H1 (cell line): ENCODE measurements around the gene APLP2. TPM values are rescaled to one million over a fixed set of nuclear protein-coding genes. Genes with fewer than 3 reads are reported as not detected.

ENCODE experiments used
- CTCF ChIA-PET: fragments of 300-600 bp; sonication (Branson Sonifier 250); formaldehyde crosslinking; loops from one replicate; lab custom pipeline; 2021; ENCODE audit not compliant: partially characterized antibody; lab: Charles Lee
- POLR2A ChIA-PET: fragments of 300-600 bp; sonication (Branson Sonifier 250); formaldehyde crosslinking; loops from one replicate; lab custom pipeline; 2021; ENCODE audit warnings: inconsistent platforms; ENCODE audit not compliant: partially characterized antibody; lab: Charles Lee
- DNase-seq, 2 experiments: peaks; one replicate each; pipeline versions ENCODE4 v3.0.0 to v3.0.0-alpha.2; 2010 to 2022; ENCODE audit warnings: low spot score in 2 of 2, low read depth in 1 of 2, mixed read lengths in 1 of 2
- FAIRE-seq: peaks from 2 replicates; lab custom pipeline; 2011; peaks lifted over from hg19 to GRCh38; lab: Jason Lieb, UNC
- H2AFZ ChIP-seq: 2 replicates; pipeline ENCODE4 v1.8.1; 2012; ENCODE audit warnings: low read length, inconsistent platforms
- H2AK5ac ChIP-seq: 2 replicates; pipeline ENCODE4 v1.6.1; 2013; ENCODE audit warnings: low read depth, low read length
- H2BK120ac ChIP-seq: replicated peaks from 2 replicates; pipeline ENCODE3; 2013; ENCODE audit warnings: low read depth, low read length, inconsistent platforms
- H2BK12ac ChIP-seq: 2 replicates; pipeline ENCODE4 v1.6.1; 2013; ENCODE audit warnings: low read depth, low read length
- H2BK15ac ChIP-seq: 2 replicates; pipeline ENCODE4 v1.6.1; 2013; ENCODE audit warnings: low read length
- H2BK20ac ChIP-seq: 2 replicates; pipeline ENCODE4 v1.6.1; 2013; ENCODE audit warnings: low read length
- H2BK5ac ChIP-seq: 2 replicates; pipeline ENCODE4 v1.6.1; 2013; ENCODE audit warnings: low read depth, low read length
- H3K14ac ChIP-seq: 2 replicates; pipeline ENCODE4 v1.6.1; 2013; ENCODE audit warnings: inconsistent platforms; ENCODE audit not compliant: insufficient read length
- H3K18ac ChIP-seq: 2 replicates; pipeline ENCODE4 v1.6.1; 2013; ENCODE audit warnings: low read length; ENCODE audit errors: extremely low read depth
- H3K23ac ChIP-seq: 2 replicates; pipeline ENCODE4 v1.6.1; 2013; ENCODE audit warnings: inconsistent platforms; ENCODE audit not compliant: insufficient read length
- H3K23me2 ChIP-seq: 2 replicates; pipeline ENCODE4 v1.6.1; 2013; ENCODE audit warnings: low read depth, low read length
- H3K27ac ChIP-seq: 2 replicates; pipeline ENCODE4 v1.6.1; 2011; ENCODE audit warnings: low read depth, low read length, inconsistent platforms
- H3K27me3 ChIP-seq, 4 experiments: replicated peaks in 1 of 4; 1 replicate in 1 of 4; 2 replicates in 3 of 4; pipeline versions ENCODE4 v1.6.1 to v1.8.1; 2011 to 2013; ENCODE audit warnings: low read length in 3 of 4, mild to moderate bottlenecking in 3 of 4, inconsistent platforms in 2 of 4, mixed read lengths in 2 of 4, moderate library complexity in 1 of 4; ENCODE audit not compliant: control insufficient read depth in 3 of 4, insufficient read depth in 3 of 4; ENCODE audit errors: extremely low read depth in 1 of 4
- H3K36me3 ChIP-seq, 4 experiments: 2 replicates each; pipeline versions ENCODE4 v1.6.1 to v1.8.1; 2011 to 2013; ENCODE audit warnings: mild to moderate bottlenecking in 4 of 4, low read length in 3 of 4, moderate library complexity in 2 of 4, control low read depth in 1 of 4, inconsistent platforms in 1 of 4; ENCODE audit not compliant: insufficient read depth in 4 of 4, control insufficient read depth in 2 of 4
- H3K4ac ChIP-seq: replicated peaks from 2 replicates; pipeline ENCODE3; 2013; ENCODE audit warnings: low read length, low read depth, mixed read lengths, inconsistent platforms; ENCODE audit not compliant: insufficient read length
- H3K4me1 ChIP-seq, 4 experiments: replicated peaks in 1 of 4; 1 replicate in 1 of 4; 2 replicates in 3 of 4; pipeline versions ENCODE4 v1.6.1 to v1.8.1; 2011 to 2013; ENCODE audit warnings: low read length in 3 of 4, inconsistent platforms in 2 of 4, mixed read lengths in 1 of 4; ENCODE audit not compliant: insufficient read depth in 4 of 4, control insufficient read depth in 3 of 4
- H3K4me2 ChIP-seq, 2 experiments: 2 replicates each; pipeline versions ENCODE4 v1.6.1 to v1.8.1; 2011 to 2013; ENCODE audit warnings: low read depth in 2 of 2, low read length in 2 of 2, control low read depth in 1 of 2, inconsistent platforms in 1 of 2, mild to moderate bottlenecking in 1 of 2; ENCODE audit not compliant: insufficient read depth in 1 of 2
- H3K4me3 ChIP-seq, 4 experiments: fragments of 200-600, 300-600 bp in 1 of 4; sonication (generic), shearing (Covaris generic), sonication (Bioruptor Twin) in 1 of 4; 2 replicates each; pipeline versions ENCODE4 v1.5.1 to v1.8.1; 2011 to 2016; ENCODE audit warnings: low read length in 4 of 4, low read depth in 3 of 4, control low read depth in 2 of 4, inconsistent platforms in 2 of 4, mild to moderate bottlenecking in 2 of 4, mixed read lengths in 1 of 4, moderate library complexity in 1 of 4; ENCODE audit not compliant: insufficient read depth in 2 of 4; ENCODE audit errors: extremely low read depth in 1 of 4
- H3K56ac ChIP-seq: replicated peaks from 2 replicates; pipeline ENCODE3; 2013; ENCODE audit warnings: low read depth, mild to moderate bottlenecking, mixed read lengths, low read length, inconsistent platforms; ENCODE audit not compliant: insufficient read length
- H3K79me1 ChIP-seq: 2 replicates; pipeline ENCODE4 v1.6.1; 2013; ENCODE audit warnings: low read depth, low read length, control low read depth
- H3K79me2 ChIP-seq, 2 experiments: 2 replicates each; pipeline versions ENCODE4 v1.6.1 to v1.8.1; 2012 to 2013; ENCODE audit warnings: low read length in 2 of 2, mild to moderate bottlenecking in 2 of 2, inconsistent platforms in 1 of 2; ENCODE audit not compliant: insufficient read depth in 2 of 2, control insufficient read depth in 1 of 2
- H3K9ac ChIP-seq, 4 experiments: replicated peaks in 1 of 4; 1 replicate in 1 of 4; 2 replicates in 3 of 4; pipeline versions ENCODE4 v1.6.1 to v1.8.1; 2011 to 2013; ENCODE audit warnings: low read depth in 3 of 4, low read length in 3 of 4, control low read depth in 2 of 4, mild to moderate bottlenecking in 2 of 4, moderate library complexity in 2 of 4, inconsistent platforms in 1 of 4; ENCODE audit errors: extremely low read depth in 1 of 4
- H3K9me3 ChIP-seq, 2 experiments: 2 replicates each; pipeline versions ENCODE4 v1.6.1 to v1.8.1; 2012 to 2013; ENCODE audit warnings: mild to moderate bottlenecking in 2 of 2, moderate library complexity in 2 of 2, control low read depth in 1 of 2, inconsistent platforms in 1 of 2, low read depth in 1 of 2, low read length in 1 of 2, mixed read lengths in 1 of 2; ENCODE audit not compliant: insufficient read depth in 2 of 2
- H4K20me1 ChIP-seq, 2 experiments: replicated peaks in 1 of 2; 2 replicates each; pipeline versions ENCODE3 to v1.8.1; 2011 to 2013; ENCODE audit warnings: inconsistent platforms in 2 of 2, low read length in 2 of 2, mild to moderate bottlenecking in 1 of 2; ENCODE audit not compliant: insufficient read depth in 2 of 2, control insufficient read depth in 1 of 2
- H4K5ac ChIP-seq: 2 replicates; pipeline ENCODE4 v1.6.1; 2013; ENCODE audit warnings: low read length, low read depth, mixed read lengths, inconsistent platforms; ENCODE audit not compliant: insufficient read length
- H4K8ac ChIP-seq: 2 replicates; pipeline ENCODE4 v1.8.0; 2013; ENCODE audit warnings: mild to moderate bottlenecking, moderate library complexity, low read length, inconsistent platforms; ENCODE audit not compliant: insufficient read depth; ENCODE audit errors: extremely low read depth
- H4K91ac ChIP-seq: replicated peaks from 2 replicates; pipeline ENCODE3; 2013; ENCODE audit warnings: low read length, mixed read lengths, inconsistent platforms; ENCODE audit not compliant: insufficient read length
- BRCA1 ChIP-seq: IDR thresholded peaks from 2 replicates; pipeline ENCODE4 v1.6.1; 2012; ENCODE audit warnings: low read depth, low read length, improper control_type of control experiment
- CEBPB ChIP-seq: IDR thresholded peaks from 2 replicates; pipeline ENCODE4 v1.6.1; 2012; ENCODE audit warnings: low read depth, low read length
- E2F6 ChIP-seq: IDR thresholded peaks from 2 replicates; pipeline ENCODE4 v1.6.1; 2012; ENCODE audit warnings: inconsistent platforms
- EZH2 ChIP-seq: fragments of 200-600 bp; sonication (generic); IDR thresholded peaks from 2 replicates; pipeline ENCODE4 v1.7.1; 2012; ENCODE audit warnings: low read depth, mild to moderate bottlenecking, moderate library complexity, low read length, inconsistent platforms; ENCODE audit not compliant: severe bottlenecking
- POLR2A ChIP-seq, 2 experiments: IDR thresholded peaks; 1 replicate in 1 of 2; 2 replicates in 1 of 2; pipeline ENCODE4 v1.6.1; 2011; ENCODE audit warnings: low read depth in 2 of 2, low read length in 2 of 2, mild to moderate bottlenecking in 2 of 2; ENCODE audit errors: control extremely low read depth in 1 of 2
- SIRT6 ChIP-seq: IDR thresholded peaks from one replicate; pipeline ENCODE4 v1.7.1; 2012; ENCODE audit warnings: low read length, inconsistent platforms
- SUZ12 ChIP-seq: fragments of 200-600 bp; sonication (generic); IDR thresholded peaks from 2 replicates; pipeline ENCODE4 v1.6.1; 2012; ENCODE audit warnings: mild to moderate bottlenecking, inconsistent platforms, low read length, moderate library complexity, mixed read lengths
- WGBS, 2 experiments: shearing (Covaris generic) in 1 of 2; methylation state at CpG; one replicate each; pipeline versions ENCODE4 v1.1.6 to v1.1.7; 2013 to 2015; ENCODE audit warnings: low lambda C conversion rate in 2 of 2, mixed read lengths in 2 of 2, inconsistent platforms in 1 of 2, low coverage in 1 of 2, missing lambda C conversion rate in 1 of 2; ENCODE audit not compliant: insufficient replicate concordance in 2 of 2, insufficient coverage in 1 of 2, insufficient read length in 1 of 2; ENCODE audit errors: extremely low coverage in 1 of 2, missing lambda C conversion rate in 1 of 2; 5-methylcytosine and 5-hydroxymethylcytosine counted together
- polyA plus RNA-seq, 7 experiments: library from polyadenylated mRNA; depleted of rRNA in 3 of 7; stranded (reverse) in 5 of 7; unstranded in 2 of 7; fragments of >200 nt in 5 of 7; fragments of 200-250 nt in 2 of 7; gene quantifications; 1 replicate in 5 of 7; 2 replicates in 1 of 7; 4 replicates in 1 of 7; pipeline versions ENCODE4 v1.2.1 to v1.2.3, GENCODE V29; 2011 to 2013; ENCODE audit warnings: missing spikeins in 2 of 7, mixed read lengths in 2 of 7
- total RNA-seq: library from RNA; stranded (reverse); fragmentation: NEBNext Ultra II Directional; extraction: Animal tissue kit (Norgen Biotek cat#: 25700); gene quantifications from 2 replicates; pipeline ENCODE4 v1.2.1, GENCODE V29; 2021
- TF ChIP-seq, protein P1 (sequence below): IDR thresholded peaks from 2 replicates; pipeline ENCODE4 v1.6.1; 2011; ENCODE audit warnings: low read length, improper control_type of control experiment

The APLP2 gene
- total and polyA plus RNA-seq, 2 of the 8 experiments (the other 6 are each of a cell fraction or from before 2014, with no cell fraction given): 222 to 315 TPM

DNA sequence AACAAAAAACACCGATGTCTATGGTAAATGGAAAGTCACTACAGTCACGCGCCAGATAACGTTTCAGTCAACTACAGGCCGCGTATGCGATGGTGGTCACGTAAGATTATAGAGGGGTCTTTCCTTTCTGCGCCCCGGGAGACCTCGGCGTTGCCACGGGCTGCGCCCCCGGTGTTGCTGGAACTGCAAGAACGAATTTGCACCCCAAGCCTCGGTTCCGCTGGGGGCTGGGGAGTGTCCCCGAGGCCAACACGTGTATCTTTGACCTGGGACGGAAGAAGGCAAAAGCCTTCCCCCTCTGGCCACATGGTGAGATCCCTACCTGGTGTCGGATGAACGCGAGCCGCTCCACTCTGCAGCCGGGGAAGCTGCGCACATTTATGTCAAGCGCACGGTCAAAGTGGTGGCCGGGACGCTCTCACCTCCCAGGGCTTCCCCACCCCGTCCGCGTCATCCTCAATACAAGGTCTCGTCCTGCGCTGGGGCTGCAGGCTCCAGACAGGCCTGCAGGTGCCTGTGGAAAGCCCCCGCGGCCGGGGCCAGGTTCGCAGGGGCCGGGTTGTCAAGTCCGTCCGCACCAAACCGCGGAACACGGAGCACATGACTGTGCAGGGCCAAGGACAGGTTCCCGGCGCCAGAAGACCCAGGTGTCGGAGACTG is 29.3 kb upstream of the APLP2 start:
- no peak overlapping the region for H3K23ac ChIP-seq
- H4K8ac ChIP-seq: 0 out of 2 replicates have a peak overlapping the region, but pooled peaks have one; percentile 35
- no peak overlapping the region for H3K14ac ChIP-seq
- no peak overlapping the region for H3K27ac ChIP-seq
- no peak overlapping the region for H2AK5ac ChIP-seq
- no peaks in the 10 kb centered on the region for H3K36me3 ChIP-seq
- no peak overlapping the region for H2BK5ac ChIP-seq
- H3K9me3 ChIP-seq: peaks cover 0 to 15% of the 10 kb centered on the region in 2 experiments; a peak in 1 of 4 replicates
- CTCF ChIA-PET: no interaction called here
- FAIRE-seq: no peak
- H3K56ac ChIP-seq: no peak overlapping the region
- H3K4ac ChIP-seq: no peak overlapping the region
- POLR2A ChIA-PET: no interaction called here
- no peaks in the 10 kb centered on the region for H3K23me2 ChIP-seq
- no peak overlapping the region for H4K5ac ChIP-seq
- no peak overlapping the region for H3K4me2 ChIP-seq
- no peak overlapping the region for H2BK15ac ChIP-seq
- peak overlapping the region; percentile 45; the same call in 1 of the 2 replicates for H2AFZ ChIP-seq
- WGBS, 2 experiments: 91% methylated on average over 47 of the region's 49 CpGs; no CpG with 5 or more reads in 1 of the 2 experiments
- no peak overlapping the region for H3K18ac ChIP-seq
- no peaks in the 10 kb centered on the region for H3K79me2 ChIP-seq
- no peaks in the 10 kb centered on the region for H3K79me1 ChIP-seq
- H3K4me3 ChIP-seq: no peak overlapping the region
- TF ChIP-seq, protein P1, sequence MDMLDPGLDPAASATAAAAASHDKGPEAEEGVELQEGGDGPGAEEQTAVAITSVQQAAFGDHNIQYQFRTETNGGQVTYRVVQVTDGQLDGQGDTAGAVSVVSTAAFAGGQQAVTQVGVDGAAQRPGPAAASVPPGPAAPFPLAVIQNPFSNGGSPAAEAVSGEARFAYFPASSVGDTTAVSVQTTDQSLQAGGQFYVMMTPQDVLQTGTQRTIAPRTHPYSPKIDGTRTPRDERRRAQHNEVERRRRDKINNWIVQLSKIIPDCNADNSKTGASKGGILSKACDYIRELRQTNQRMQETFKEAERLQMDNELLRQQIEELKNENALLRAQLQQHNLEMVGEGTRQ: no peak
- no peak for TF ChIP-seq SUZ12
- no peak for TF ChIP-seq POLR2A (IDR thresholded peaks at IDR 0.05; ENCODE audit: control extremely low read depth in 1 of 2, low read depth in 2 of 2, low read length in 2 of 2)
- no peak for TF ChIP-seq EZH2
- no peak for TF ChIP-seq BRCA1
- no peak for TF ChIP-seq SIRT6
- TF ChIP-seq CEBPB: no peak
- 0 out of 2 replicates have a peak, but pooled peaks have one; percentile 9 for TF ChIP-seq E2F6
- H2BK120ac ChIP-seq: no peak overlapping the region
- H3K4me1 ChIP-seq: peaks cover 0 to 3% (median 1%) of the 10 kb centered on the region in 4 experiments; a peak in 2 of 7 replicates
- H2BK20ac ChIP-seq: no peak overlapping the region
- DNase-seq: no peak
- no peak overlapping the region for H3K9ac ChIP-seq
- no peak overlapping the region for H4K91ac ChIP-seq
- no peaks in the 10 kb centered on the region for H3K27me3 ChIP-seq
- no peaks in the 10 kb centered on the region for H4K20me1 ChIP-seq
- H2BK12ac ChIP-seq: no peak overlapping the region
